GM12873 (cell line): ENCODE measurements around the gene TRIM56.

Experiments
- TF ChIP-seq, protein P1 (sequence below): IDR thresholded peaks from 2 replicates; pipeline ENCODE4 v1.5.1; 2012; ENCODE audit warnings: low read depth, mild to moderate bottlenecking, moderate library complexity, low read length, control low read depth; ENCODE audit not compliant: insufficient read depth; ENCODE audit errors: missing control alignments

TRIM56 gene

GRCh38 chr7:101106386-101106785 is 21.1 kb downstream of the TRIM56 start:
- TF ChIP-seq, protein P1, sequence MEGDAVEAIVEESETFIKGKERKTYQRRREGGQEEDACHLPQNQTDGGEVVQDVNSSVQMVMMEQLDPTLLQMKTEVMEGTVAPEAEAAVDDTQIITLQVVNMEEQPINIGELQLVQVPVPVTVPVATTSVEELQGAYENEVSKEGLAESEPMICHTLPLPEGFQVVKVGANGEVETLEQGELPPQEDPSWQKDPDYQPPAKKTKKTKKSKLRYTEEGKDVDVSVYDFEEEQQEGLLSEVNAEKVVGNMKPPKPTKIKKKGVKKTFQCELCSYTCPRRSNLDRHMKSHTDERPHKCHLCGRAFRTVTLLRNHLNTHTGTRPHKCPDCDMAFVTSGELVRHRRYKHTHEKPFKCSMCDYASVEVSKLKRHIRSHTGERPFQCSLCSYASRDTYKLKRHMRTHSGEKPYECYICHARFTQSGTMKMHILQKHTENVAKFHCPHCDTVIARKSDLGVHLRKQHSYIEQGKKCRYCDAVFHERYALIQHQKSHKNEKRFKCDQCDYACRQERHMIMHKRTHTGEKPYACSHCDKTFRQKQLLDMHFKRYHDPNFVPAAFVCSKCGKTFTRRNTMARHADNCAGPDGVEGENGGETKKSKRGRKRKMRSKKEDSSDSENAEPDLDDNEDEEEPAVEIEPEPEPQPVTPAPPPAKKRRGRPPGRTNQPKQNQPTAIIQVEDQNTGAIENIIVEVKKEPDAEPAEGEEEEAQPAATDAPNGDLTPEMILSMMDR, result no peak

DNA sequence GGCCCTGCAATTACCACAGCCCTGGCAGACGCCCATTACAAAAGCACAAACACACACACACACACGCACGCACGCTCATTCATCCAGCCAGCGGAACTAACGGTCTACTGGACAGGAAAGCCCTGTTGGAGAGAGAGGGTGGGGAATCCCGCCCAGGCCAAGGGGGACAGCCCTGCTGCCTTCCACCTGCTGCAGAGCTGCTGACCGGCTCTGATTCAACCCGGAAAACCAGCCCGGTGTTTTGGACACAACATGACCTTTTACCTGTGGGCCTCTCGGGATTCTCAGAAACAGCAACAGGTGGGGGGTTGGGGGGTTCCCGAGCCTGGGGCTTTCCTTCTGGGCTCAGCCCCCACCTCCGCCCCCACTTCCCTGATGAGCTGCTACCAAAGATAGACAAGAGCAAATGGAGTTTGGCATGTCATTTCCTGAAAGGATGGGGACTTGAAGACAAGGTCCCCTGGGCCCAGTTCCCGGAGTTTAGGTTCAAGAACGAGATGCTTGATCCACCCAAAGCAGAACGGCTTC is 23.1 kb downstream of the TRIM56 start:
- TF ChIP-seq, protein P1, result no peak

GRCh38 chr7:101108961-101109360 is 23.7 kb downstream of the TRIM56 start:
- TF ChIP-seq, protein P1, result no peak

DNA sequence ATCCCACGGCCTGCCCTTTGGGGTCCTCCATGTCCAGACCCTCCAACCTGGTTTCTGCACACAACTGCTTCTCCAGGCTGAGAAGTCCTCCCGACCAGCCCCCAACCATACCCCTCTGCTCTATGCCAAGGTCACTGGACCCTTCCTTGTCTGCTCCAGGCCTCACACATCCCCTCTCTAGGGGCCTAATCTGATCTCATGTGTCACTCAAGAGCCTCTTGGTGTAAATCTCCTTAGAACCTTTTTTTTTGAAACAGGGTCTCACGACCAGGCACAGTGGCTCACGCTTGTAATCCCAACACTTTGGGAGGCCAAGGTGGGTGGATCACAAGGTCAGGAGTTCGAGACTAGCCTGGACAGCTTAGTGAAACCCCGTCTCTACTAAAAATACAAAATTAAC is 24.1 kb downstream of the TRIM56 start:
- TF ChIP-seq, protein P1, result no peak

DNA sequence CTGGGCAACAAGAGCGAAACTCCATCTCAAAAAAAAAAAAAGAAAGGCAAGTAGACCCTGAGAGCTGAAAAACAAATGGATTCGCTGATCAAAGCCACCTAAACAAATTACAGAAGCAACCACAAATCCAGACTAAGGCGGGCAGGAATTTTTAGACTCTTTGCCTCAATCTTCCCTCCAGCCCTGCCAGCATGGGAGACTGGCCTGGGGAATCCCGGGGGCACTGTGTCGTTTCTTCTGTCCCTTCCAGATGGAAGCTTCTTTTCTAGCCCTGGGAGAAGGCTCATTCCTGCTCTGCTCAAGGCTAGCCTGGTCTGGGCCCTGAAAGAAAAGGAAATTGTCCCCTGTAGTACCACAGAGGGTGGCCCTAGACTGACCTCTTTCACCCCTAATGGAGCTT is 26.0 kb downstream of the TRIM56 start:
- TF ChIP-seq, protein P1, result no peak

DNA sequence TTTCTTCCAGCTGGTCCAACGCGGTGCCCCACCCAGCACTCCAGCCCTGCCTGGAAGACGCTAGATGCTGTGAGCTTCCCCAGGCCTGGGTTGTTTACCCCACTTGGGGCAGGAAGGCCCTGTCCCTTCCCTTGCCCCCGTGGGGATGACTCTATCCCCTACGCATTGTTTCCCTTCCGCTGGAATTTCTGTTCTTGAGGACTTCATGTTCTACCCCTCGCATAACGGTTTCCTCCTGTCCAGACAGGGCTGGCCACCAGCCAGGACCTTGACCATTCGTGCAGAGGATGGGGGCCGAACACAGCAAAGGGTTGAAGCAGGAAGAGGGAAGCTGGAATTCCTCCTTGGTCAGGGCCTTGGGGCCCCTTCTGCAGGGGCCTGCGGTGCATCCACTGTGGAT is 27.0 kb downstream of the TRIM56 start:
- TF ChIP-seq, protein P1, result no peak

DNA sequence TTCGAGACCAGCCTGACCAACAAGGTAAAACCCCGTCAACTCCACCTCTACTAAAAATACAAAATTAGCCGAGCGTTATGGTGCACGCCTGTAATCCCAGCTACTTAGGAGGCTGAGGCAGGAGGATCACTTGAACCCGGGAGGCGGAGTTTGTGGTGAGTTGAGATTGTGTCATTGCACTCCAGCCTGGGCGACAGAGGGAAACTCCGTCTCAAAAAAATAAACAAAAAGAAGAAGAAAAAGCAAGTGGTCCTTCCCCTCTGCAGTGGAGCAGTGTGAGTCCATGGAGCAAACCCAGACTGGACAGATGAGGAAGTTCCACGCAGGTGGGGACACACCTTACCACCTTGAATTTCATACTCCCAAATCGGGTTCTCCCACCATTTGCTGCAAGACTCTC is 28.6 kb downstream of the TRIM56 start:
- TF ChIP-seq, protein P1, result no peak

GRCh38 chr7:101114492-101114891 is 29.2 kb downstream of the TRIM56 start:
- TF ChIP-seq, protein P1, result no peak
